Measurements from ENCODE around the gene DLGAP4. TPM values are rescaled to one million over a fixed set of nuclear protein-coding genes. Genes with fewer than 3 reads are reported as not detected.

Gene DLGAP4
- total and polyA plus RNA-seq, 2 donors, result 7.7 to 28.2 TPM

GRCh38 chr20:36439731-36440072, 133.6 kb downstream of the DLGAP4 start:
- H3K36me3 ChIP-seq (ENCODE audit: control insufficient read depth in 2 of 2, insufficient read depth in 2 of 2, low read length in 1 of 2), result no peaks in the 10 kb centered on the region
- H3K4me3 ChIP-seq (ENCODE audit: low read length in 2 of 2), result no peak overlapping the region
- H3K27ac ChIP-seq (ENCODE audit: low read depth in 1 of 2, low read length in 1 of 2), result no peak overlapping the region
- no peaks in the 10 kb centered on the region for H3K9me3 ChIP-seq (ENCODE audit: control insufficient read depth in 2 of 2, insufficient read depth in 1 of 2, low read length in 1 of 2)
- H3K4me1 ChIP-seq (ENCODE audit: control insufficient read depth in 2 of 2, insufficient read depth in 2 of 2, low read length in 2 of 2), result peaks cover 0 to 4% of the 10 kb centered on the region in 2 donors
- DNase-seq (ENCODE audit: low read depth in 6 of 9, low spot score in 9 of 9), result no peak
- 49% methylated on average over 7 of the region's 7 CpGs for WGBS
- H3K27me3 ChIP-seq (ENCODE audit: control insufficient read depth in 2 of 2, insufficient read depth in 1 of 2, low read length in 1 of 2), result peaks cover 2 to 23% of the 10 kb centered on the region in 2 donors

DNA sequence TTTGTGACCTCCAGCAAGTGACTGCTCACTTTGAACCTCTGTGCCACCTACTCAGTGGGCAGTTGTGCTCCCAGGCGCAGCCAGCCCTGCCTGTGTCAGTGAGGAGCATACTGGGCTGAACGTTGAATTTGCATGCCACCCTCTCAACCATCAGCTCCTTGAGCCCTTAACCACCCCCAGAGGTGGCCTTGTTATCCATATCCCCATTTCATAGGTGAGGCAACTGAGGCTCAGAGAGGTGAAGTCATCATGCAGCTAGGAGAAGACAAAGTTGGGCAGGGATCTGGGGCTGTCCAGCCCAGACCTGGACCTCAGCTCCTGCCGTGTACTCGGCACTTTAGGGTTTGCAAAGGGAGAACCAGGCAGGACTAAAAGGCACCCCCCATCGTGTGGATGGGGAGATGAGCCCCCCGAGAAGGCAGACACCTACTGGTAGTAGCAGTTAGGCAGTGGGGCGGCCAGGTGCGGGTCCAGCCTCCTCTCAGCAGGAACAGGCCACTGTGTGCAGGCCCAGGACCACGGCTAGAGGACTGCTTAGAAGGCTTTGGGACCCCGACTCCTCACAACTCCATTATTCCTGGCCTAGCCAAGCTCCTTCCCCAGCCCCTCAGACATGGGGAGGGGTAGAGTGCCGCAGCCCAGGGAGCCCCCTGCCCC, 134.4 kb downstream of the DLGAP4 start:
- no peak overlapping the region for H3K27ac ChIP-seq (ENCODE audit: low read depth in 1 of 2, low read length in 1 of 2)
- H3K9me3 ChIP-seq (ENCODE audit: control insufficient read depth in 2 of 2, insufficient read depth in 1 of 2, low read length in 1 of 2), result no peaks in the 10 kb centered on the region
- H3K4me3 ChIP-seq (ENCODE audit: low read length in 2 of 2), result no peak overlapping the region
- H3K36me3 ChIP-seq (ENCODE audit: control insufficient read depth in 2 of 2, insufficient read depth in 2 of 2, low read length in 1 of 2), result no peaks in the 10 kb centered on the region
- peaks cover 0 to 4% of the 10 kb centered on the region in 2 donors for H3K4me1 ChIP-seq (ENCODE audit: control insufficient read depth in 2 of 2, insufficient read depth in 2 of 2, low read length in 2 of 2)
- WGBS, result 91% methylated on average over 11 of the region's 11 CpGs
- DNase-seq (ENCODE audit: low read depth in 6 of 9, low spot score in 9 of 9), result no peak
- peaks cover 2 to 19% of the 10 kb centered on the region in 2 donors for H3K27me3 ChIP-seq (ENCODE audit: control insufficient read depth in 2 of 2, insufficient read depth in 1 of 2, low read length in 1 of 2)

- peak in 1 of 9 donors; percentile 20 for DNase-seq (ENCODE audit: low read depth in 6 of 9, low spot score in 9 of 9)
- 44% methylated on average over 5 of the region's 5 CpGs for WGBS
- Histone ChIP-seq H3K36me3 (ENCODE audit: control insufficient read depth in 2 of 2, insufficient read depth in 2 of 2, low read length in 1 of 2) (no peaks in the 10 kb centered on the region), H3K27me3 (ENCODE audit: control insufficient read depth in 2 of 2, insufficient read depth in 1 of 2, low read length in 1 of 2) (peaks cover 0 to 14% of the 10 kb centered on the region in 2 donors), H3K27ac (ENCODE audit: low read depth in 1 of 2, low read length in 1 of 2) (no peak overlapping the region), H3K9me3 (ENCODE audit: control insufficient read depth in 2 of 2, insufficient read depth in 1 of 2, low read length in 1 of 2) (no peaks in the 10 kb centered on the region), H3K4me3 (ENCODE audit: low read length in 2 of 2) (no peak overlapping the region), H3K4me1 (ENCODE audit: control insufficient read depth in 2 of 2, insufficient read depth in 2 of 2, low read length in 2 of 2) (peaks cover 0 to 4% of the 10 kb centered on the region in 2 donors)
Observed at GRCh38 chr20:36441027-36441414, 134.9 kb downstream of the DLGAP4 start.

GRCh38 chr20:36441416-36441815, 135.3 kb downstream of the DLGAP4 start:
- WGBS, result 93% methylated on average over 7 of the region's 7 CpGs
- Histone ChIP-seq H3K4me3 (ENCODE audit: low read length in 2 of 2) (no peak overlapping the region), H3K9me3 (ENCODE audit: control insufficient read depth in 2 of 2, insufficient read depth in 1 of 2, low read length in 1 of 2) (no peaks in the 10 kb centered on the region), H3K4me1 (ENCODE audit: control insufficient read depth in 2 of 2, insufficient read depth in 2 of 2, low read length in 2 of 2) (peaks cover 0 to under 1% of the 10 kb centered on the region in 2 donors), H3K27ac (ENCODE audit: low read depth in 1 of 2, low read length in 1 of 2) (no peak overlapping the region), H3K27me3 (ENCODE audit: control insufficient read depth in 2 of 2, insufficient read depth in 1 of 2, low read length in 1 of 2) (peaks cover 0 to 10% of the 10 kb centered on the region in 2 donors), H3K36me3 (ENCODE audit: control insufficient read depth in 2 of 2, insufficient read depth in 2 of 2, low read length in 1 of 2) (no peaks in the 10 kb centered on the region)
- DNase-seq (ENCODE audit: low read depth in 6 of 9, low spot score in 9 of 9), result no peak

DNA sequence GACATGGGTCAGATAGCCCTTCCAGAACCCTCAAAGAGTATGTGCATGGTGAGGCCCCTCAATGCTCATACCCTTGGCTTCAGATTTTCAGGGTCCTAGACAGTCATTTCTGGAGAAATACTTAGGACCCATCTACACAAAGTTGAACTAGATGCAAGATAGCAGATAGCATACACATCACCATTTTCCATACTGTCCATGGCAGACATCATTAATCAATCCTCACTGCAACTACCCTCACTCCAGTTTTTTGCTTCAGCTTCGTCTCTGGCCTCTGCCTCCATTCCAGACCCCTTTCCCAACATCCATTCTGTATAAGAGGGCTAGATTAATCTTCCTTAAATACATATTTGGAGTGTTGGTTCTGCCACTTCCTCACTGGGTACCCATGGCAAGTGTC, 139.7 kb downstream of the DLGAP4 start:
- Histone ChIP-seq H3K36me3 (ENCODE audit: control insufficient read depth in 2 of 2, insufficient read depth in 2 of 2, low read length in 1 of 2) (no peaks in the 10 kb centered on the region), H3K27ac (ENCODE audit: low read depth in 1 of 2, low read length in 1 of 2) (no peak overlapping the region), H3K9me3 (ENCODE audit: control insufficient read depth in 2 of 2, insufficient read depth in 1 of 2, low read length in 1 of 2) (no peaks in the 10 kb centered on the region), H3K4me3 (ENCODE audit: low read length in 2 of 2) (no peak overlapping the region), H3K4me1 (ENCODE audit: control insufficient read depth in 2 of 2, insufficient read depth in 2 of 2, low read length in 2 of 2) (no peaks in the 10 kb centered on the region), H3K27me3 (ENCODE audit: control insufficient read depth in 2 of 2, insufficient read depth in 1 of 2, low read length in 1 of 2) (peaks cover 0 to 4% of the 10 kb centered on the region in 2 donors)
- 92% methylated on average over 1 of the region's 1 CpG for WGBS
- DNase-seq (ENCODE audit: low read depth in 6 of 9, low spot score in 9 of 9), result no peak

DNA sequence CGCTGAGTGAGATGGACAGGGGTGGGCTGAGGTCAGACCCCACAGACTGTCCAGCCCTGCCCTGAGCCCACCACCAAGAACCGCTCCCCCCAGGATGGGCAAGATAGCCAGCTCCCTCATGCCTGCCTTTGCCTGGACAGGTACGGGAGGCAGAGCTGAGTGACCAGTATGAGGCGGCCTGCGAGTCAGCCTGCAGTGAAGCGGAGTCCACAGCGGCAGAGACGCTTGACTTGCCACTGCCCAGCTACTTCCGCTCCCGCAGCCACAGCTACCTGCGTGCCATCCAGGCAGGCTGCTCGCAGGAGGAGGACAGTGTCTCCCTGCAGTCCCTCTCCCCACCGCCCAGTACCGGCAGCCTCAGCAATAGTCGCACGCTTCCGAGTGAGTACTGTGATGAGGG, 140.4 kb downstream of the DLGAP4 start:
- peaks cover 0 to 4% of the 10 kb centered on the region in 2 donors for H3K27me3 ChIP-seq (ENCODE audit: control insufficient read depth in 2 of 2, insufficient read depth in 1 of 2, low read length in 1 of 2)
- whole genome bisulfite sequencing, result 93% methylated on average over 17 of the region's 17 CpGs
- no peaks in the 10 kb centered on the region for H3K9me3 ChIP-seq (ENCODE audit: control insufficient read depth in 2 of 2, insufficient read depth in 1 of 2, low read length in 1 of 2)
- no peaks in the 10 kb centered on the region for H3K4me1 ChIP-seq (ENCODE audit: control insufficient read depth in 2 of 2, insufficient read depth in 2 of 2, low read length in 2 of 2)
- DNase-seq (ENCODE audit: low read depth in 6 of 9, low spot score in 9 of 9), result no peak
- no peak overlapping the region for H3K27ac ChIP-seq (ENCODE audit: low read depth in 1 of 2, low read length in 1 of 2)
- H3K4me3 ChIP-seq (ENCODE audit: low read length in 2 of 2), result no peak overlapping the region
- no peaks in the 10 kb centered on the region for H3K36me3 ChIP-seq (ENCODE audit: control insufficient read depth in 2 of 2, insufficient read depth in 2 of 2, low read length in 1 of 2)

- no peaks in the 10 kb centered on the region for H3K9me3 ChIP-seq (ENCODE audit: control insufficient read depth in 2 of 2, insufficient read depth in 1 of 2, low read length in 1 of 2)
- H3K4me1 ChIP-seq (ENCODE audit: control insufficient read depth in 2 of 2, insufficient read depth in 2 of 2, low read length in 2 of 2), result no peaks in the 10 kb centered on the region
- peaks cover 0 to 4% of the 10 kb centered on the region in 2 donors for H3K27me3 ChIP-seq (ENCODE audit: control insufficient read depth in 2 of 2, insufficient read depth in 1 of 2, low read length in 1 of 2)
- no peak overlapping the region for H3K4me3 ChIP-seq (ENCODE audit: low read length in 2 of 2)
- H3K36me3 ChIP-seq (ENCODE audit: control insufficient read depth in 2 of 2, insufficient read depth in 2 of 2, low read length in 1 of 2), result no peaks in the 10 kb centered on the region
- no peak for DNase-seq (ENCODE audit: low read depth in 6 of 9, low spot score in 9 of 9)
- no peak overlapping the region for H3K27ac ChIP-seq (ENCODE audit: low read depth in 1 of 2, low read length in 1 of 2)
Observed at GRCh38 chr20:36447101-36447500, 141.0 kb downstream of the DLGAP4 start.

DNA sequence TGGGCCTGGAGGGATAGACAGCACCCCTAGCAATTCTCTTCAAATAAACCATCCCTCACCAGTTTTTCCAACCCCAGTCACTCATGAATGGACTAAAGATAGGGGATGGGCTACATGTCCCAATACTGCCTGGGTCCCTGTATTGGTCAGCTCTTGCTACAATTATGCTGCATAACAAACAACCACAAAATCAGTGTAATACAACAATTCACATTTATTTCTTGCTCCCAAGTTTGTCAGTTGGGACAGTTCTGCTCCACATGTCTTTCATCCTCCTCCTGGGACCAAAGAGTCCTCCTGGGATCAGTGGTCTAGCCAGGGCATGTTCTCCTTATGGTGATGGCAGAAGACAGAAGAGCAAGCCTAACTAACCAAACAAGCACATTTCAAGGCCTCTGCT, 143.5 kb downstream of the DLGAP4 start:
- Histone ChIP-seq H3K9me3 (ENCODE audit: control insufficient read depth in 2 of 2, insufficient read depth in 1 of 2, low read length in 1 of 2) (no peaks in the 10 kb centered on the region), H3K4me3 (ENCODE audit: low read length in 2 of 2) (no peak overlapping the region), H3K4me1 (ENCODE audit: control insufficient read depth in 2 of 2, insufficient read depth in 2 of 2, low read length in 2 of 2) (no peaks in the 10 kb centered on the region), H3K27me3 (ENCODE audit: control insufficient read depth in 2 of 2, insufficient read depth in 1 of 2, low read length in 1 of 2) (peaks cover 0 to 7% of the 10 kb centered on the region in 2 donors), H3K36me3 (ENCODE audit: control insufficient read depth in 2 of 2, insufficient read depth in 2 of 2, low read length in 1 of 2) (no peaks in the 10 kb centered on the region), H3K27ac (ENCODE audit: low read depth in 1 of 2, low read length in 1 of 2) (no peak overlapping the region)
- DNase-seq (ENCODE audit: low read depth in 6 of 9, low spot score in 9 of 9), result no peak

DNA sequence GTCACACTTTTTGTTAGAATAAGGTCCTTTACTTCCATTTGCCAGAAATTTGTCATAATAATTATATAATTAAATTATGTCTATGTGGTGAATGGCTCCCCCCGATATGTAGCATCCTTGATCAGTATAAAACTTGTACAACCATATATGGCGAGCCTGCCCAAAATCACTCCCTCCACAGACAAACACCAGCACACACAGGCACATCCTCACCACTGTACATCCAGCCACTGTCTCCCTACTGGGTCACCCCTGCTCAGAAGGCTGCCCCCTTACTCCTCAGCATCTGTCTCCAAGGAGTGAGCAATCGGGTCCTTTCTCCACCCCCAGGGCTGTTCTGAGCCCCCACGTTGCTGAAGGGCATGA, 148.2 kb downstream of the DLGAP4 start:
- Histone ChIP-seq H3K9me3 (ENCODE audit: control insufficient read depth in 2 of 2, insufficient read depth in 1 of 2, low read length in 1 of 2) (no peaks in the 10 kb centered on the region), H3K27ac (ENCODE audit: low read depth in 1 of 2, low read length in 1 of 2) (no peak overlapping the region), H3K4me1 (ENCODE audit: control insufficient read depth in 2 of 2, insufficient read depth in 2 of 2, low read length in 2 of 2) (no peaks in the 10 kb centered on the region), H3K36me3 (ENCODE audit: control insufficient read depth in 2 of 2, insufficient read depth in 2 of 2, low read length in 1 of 2) (no peaks in the 10 kb centered on the region), H3K4me3 (ENCODE audit: low read length in 2 of 2) (no peak overlapping the region), H3K27me3 (ENCODE audit: control insufficient read depth in 2 of 2, insufficient read depth in 1 of 2, low read length in 1 of 2) (peaks cover 0 to 8% of the 10 kb centered on the region in 2 donors)
- 82% methylated on average over 4 of the region's 4 CpGs for WGBS
- no peak for DNase-seq (ENCODE audit: low read depth in 6 of 9, low spot score in 9 of 9)

Measured in thymus (tissue), 11 donors.